Chondrocyte (in vitro differentiated cells): ENCODE data around the gene RIMOC1. TPM values are rescaled to one million over a fixed set of nuclear protein-coding genes. Genes with fewer than 3 reads are reported as not detected.

Source experiments
- DNase-seq: peaks from one replicate; pipeline ENCODE4 v3.0.0; 2021; ENCODE audit warnings: mixed read lengths, low spot score
- H3K27ac Mint-ChIP-seq: one replicate; pipeline ENCODE4 v1.8.0; 2021; ENCODE audit warnings: mild to moderate bottlenecking, moderate library complexity, mixed read lengths; ENCODE audit not compliant: unreplicated experiment
- H3K27me3 Mint-ChIP-seq: 2 replicates; pipeline ENCODE4 v1.8.0; 2021; ENCODE audit warnings: low read depth, mixed read lengths
- H3K36me3 Mint-ChIP-seq: 2 replicates; pipeline ENCODE4 v1.8.0; 2021; ENCODE audit warnings: low read depth, mixed read lengths
- H3K4me1 Mint-ChIP-seq: 2 replicates; pipeline ENCODE4 v1.8.0; 2021; ENCODE audit warnings: low read depth, mild to moderate bottlenecking, mixed read lengths
- H3K4me3 Mint-ChIP-seq: one replicate; pipeline ENCODE4 v1.8.0; 2021; ENCODE audit warnings: mild to moderate bottlenecking, moderate library complexity, mixed read lengths; ENCODE audit not compliant: unreplicated experiment
- H3K9me3 Mint-ChIP-seq: 2 replicates; pipeline ENCODE4 v1.8.0; 2021; ENCODE audit warnings: low read depth, mixed read lengths
- total RNA-seq: library from RNA; stranded (reverse); gene quantifications from 3 replicates; pipeline ENCODE4 v1.2.1, GENCODE V29; 2021
- TF ChIP-seq, protein P1 (sequence below): fragments of 200-600 bp; sonication (generic); IDR thresholded peaks from 2 replicates; pipeline ENCODE4 v1.5.0; 2021; ENCODE audit warnings: antibody characterized with exemption, mild to moderate bottlenecking, moderate library complexity

Gene RIMOC1
- total RNA-seq, 1 donor from 2014 or later = 38.9 TPM

DNA sequence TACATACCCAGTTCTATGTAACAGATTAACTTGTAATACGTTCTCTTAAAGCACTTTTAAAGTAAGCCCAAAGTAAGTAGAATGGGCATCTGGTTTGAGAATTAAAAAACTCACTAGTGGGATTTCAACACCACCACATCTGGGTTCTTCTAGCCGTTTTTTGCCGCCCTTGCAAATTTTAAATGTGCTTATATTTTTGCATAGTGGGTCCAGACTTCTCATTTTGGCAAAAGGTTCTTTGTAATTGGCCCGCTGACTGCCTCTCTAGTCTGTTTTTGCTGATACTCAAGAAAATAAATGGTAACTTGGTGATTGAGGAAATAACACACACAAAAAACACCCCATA, 20.4 kb downstream of the RIMOC1 start:
- peaks cover 2% of the 10 kb centered on the region for H3K36me3 Mint-ChIP-seq
- peak overlapping the region; percentile 89 for H3K27ac Mint-ChIP-seq
- H3K9me3 Mint-ChIP-seq = no peaks in the 10 kb centered on the region
- H3K4me1 Mint-ChIP-seq = peaks cover 24% of the 10 kb centered on the region
- TF ChIP-seq, protein P1, sequence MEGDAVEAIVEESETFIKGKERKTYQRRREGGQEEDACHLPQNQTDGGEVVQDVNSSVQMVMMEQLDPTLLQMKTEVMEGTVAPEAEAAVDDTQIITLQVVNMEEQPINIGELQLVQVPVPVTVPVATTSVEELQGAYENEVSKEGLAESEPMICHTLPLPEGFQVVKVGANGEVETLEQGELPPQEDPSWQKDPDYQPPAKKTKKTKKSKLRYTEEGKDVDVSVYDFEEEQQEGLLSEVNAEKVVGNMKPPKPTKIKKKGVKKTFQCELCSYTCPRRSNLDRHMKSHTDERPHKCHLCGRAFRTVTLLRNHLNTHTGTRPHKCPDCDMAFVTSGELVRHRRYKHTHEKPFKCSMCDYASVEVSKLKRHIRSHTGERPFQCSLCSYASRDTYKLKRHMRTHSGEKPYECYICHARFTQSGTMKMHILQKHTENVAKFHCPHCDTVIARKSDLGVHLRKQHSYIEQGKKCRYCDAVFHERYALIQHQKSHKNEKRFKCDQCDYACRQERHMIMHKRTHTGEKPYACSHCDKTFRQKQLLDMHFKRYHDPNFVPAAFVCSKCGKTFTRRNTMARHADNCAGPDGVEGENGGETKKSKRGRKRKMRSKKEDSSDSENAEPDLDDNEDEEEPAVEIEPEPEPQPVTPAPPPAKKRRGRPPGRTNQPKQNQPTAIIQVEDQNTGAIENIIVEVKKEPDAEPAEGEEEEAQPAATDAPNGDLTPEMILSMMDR = no peak
- no peaks in the 10 kb centered on the region for H3K27me3 Mint-ChIP-seq
- no peak for DNase-seq
- peak overlapping the region; percentile 86 for H3K4me3 Mint-ChIP-seq

DNA sequence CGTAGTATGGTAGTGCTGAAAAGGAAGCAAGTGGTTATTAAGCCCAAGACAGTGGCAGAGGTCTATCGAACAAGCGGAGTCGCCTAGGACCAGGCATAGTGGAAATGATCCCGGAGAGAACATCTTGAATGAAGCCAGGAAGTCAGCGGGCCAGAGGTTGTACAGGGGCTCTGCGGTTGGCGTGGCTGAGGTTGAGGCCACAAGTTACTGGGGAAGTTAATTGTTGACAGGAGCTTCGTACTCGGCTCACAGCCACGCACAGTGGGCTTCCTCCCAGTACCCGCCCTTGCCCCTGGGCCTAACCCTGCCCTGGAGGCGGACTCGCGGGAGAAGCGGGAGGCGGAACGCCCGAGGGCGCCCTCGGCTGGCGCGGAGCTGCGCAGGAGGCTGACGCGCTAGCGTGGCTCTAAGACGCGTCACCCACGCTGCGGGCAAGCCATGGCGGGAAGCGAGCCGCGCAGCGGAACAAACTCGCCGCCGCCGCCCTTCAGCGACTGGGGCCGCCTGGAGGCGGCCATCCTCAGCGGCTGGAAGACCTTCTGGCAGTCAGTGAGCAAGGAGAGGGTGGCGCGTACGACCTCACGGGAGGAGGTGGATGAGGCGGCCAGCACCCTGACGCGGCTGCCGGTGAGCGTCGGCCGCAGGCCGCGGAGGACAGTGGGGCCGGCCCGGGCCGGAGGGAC, 20.9 kb downstream of the RIMOC1 start, which contains the start of gene FBXO4:
Gene FBXO4 (plus strand): TSS at position 410 of the 683 bp plus-strand sequence. CDS start 29 bp downstream, at position 439.
- peak; percentile 94 for DNase-seq
- Mint-ChIP-seq H3K9me3 (no peaks in the 10 kb centered on the region), H3K4me1 (peaks cover 24% of the 10 kb centered on the region), H3K4me3 (peak within 1 kb of the TSS; percentile 86), H3K27me3 (no peaks in the 10 kb centered on the region), H3K36me3 (no peaks in the 10 kb centered on the region), H3K27ac (peak within 1 kb of the TSS; percentile 89)
- TF ChIP-seq, protein P1 = peak; percentile 78

DNA sequence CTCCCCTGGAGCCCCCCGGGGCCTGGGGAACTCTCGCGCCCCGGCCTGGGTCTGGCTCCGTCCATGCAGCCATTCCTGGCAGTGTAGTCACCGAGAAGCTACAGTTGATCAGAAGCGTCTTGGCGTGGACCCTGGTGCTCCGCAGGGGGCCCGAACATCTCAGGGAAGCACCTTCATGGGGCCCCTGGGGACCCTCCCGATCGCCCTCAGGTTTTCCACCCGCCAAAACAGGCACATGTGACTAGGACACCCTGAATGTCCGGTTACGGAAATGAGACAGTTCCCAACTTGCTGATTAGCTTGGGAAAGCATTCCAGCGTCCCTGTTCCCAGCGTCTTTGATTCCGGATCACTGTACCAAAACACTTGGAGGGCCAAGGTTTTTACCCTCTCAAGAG, 21.4 kb downstream of the RIMOC1 start:
- Mint-ChIP-seq H3K4me1 (peaks cover 24% of the 10 kb centered on the region), H3K36me3 (peaks cover 2% of the 10 kb centered on the region), H3K4me3 (peak overlapping the region; percentile 86), H3K27me3 (no peaks in the 10 kb centered on the region), H3K9me3 (no peaks in the 10 kb centered on the region), H3K27ac (peak overlapping the region; percentile 84)
- TF ChIP-seq, protein P1 = no peak
- no peak for DNase-seq

DNA sequence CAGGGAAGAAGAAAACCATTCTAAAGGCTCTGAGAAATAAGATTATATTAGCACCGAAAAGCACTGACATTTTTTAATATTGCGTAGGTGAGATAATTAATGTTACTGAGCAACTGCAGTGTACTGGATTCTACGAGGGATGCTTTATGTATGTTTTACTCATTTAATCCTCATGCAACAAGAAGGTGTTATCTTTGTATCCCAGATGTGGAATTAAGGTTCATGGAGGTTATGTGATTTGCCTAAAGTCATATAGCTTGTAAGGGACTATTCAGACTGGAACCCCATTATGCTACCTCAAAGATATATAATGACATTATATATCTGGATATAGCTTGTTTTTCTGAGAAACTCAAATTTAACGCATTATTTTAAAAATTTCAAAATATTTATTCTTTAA, 23.5 kb downstream of the RIMOC1 start:
- Mint-ChIP-seq H3K4me3 (no peak overlapping the region), H3K36me3 (peaks cover 10% of the 10 kb centered on the region), H3K4me1 (peaks cover 12% of the 10 kb centered on the region), H3K9me3 (no peaks in the 10 kb centered on the region), H3K27me3 (no peaks in the 10 kb centered on the region), H3K27ac (no peak overlapping the region)
- TF ChIP-seq, protein P1 = no peak
- DNase-seq = no peak

DNA sequence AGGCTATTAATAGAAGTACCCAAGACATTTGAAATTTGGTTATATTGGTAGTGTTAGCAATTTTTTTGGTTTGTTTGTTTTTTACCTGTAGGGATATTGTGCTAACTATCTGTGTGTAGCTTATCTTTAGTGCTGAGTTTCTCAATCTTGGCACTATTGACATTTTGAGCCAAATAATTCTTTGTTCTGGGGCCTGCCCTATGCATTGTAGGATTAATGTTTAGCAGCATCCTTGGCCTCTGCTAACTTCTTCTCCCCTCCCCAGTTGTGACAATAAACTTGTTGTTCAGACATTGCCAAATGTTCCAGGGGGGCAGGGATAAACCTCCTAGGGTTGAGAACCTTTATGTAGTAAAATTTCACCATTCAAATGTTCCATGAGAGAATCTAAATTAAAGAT, 24.9 kb downstream of the RIMOC1 start:
- Mint-ChIP-seq H3K9me3 (no peaks in the 10 kb centered on the region), H3K27me3 (no peaks in the 10 kb centered on the region), H3K27ac (no peak overlapping the region), H3K4me1 (peaks cover 12% of the 10 kb centered on the region), H3K36me3 (peaks cover 14% of the 10 kb centered on the region), H3K4me3 (no peak overlapping the region)
- DNase-seq = no peak
- TF ChIP-seq, protein P1 = no peak
